ENCODE measurements around the gene CD80. TPM values are rescaled to one million over a fixed set of nuclear protein-coding genes. Genes with fewer than 3 reads are reported as not detected.

Gene CD80
- total RNA-seq (2021) = not detected in 2 replicates
- percentile 3 among the genes with signal in this experiment for Bru-seq, nascent RNA
- BruChase-seq, experiment 1, labeled RNA remaining after a 2-hour chase = percentile 4 among the genes with signal in this experiment
- not detected for BruChase-seq, experiment 2, labeled RNA remaining after a 6-hour chase
- long read RNA-seq = 0 reads

GRCh38 chr3:119559441-119559963 is at the start of gene CD80:
TSS of gene CD80 (minus strand) at chr3:119559614. CDS start at chr3:119557728, 1,886 bp downstream.
- BruUV-seq (replicated peaks) = no TSS peak
- no peak for TF ChIP-seq EZH2 (IDR thresholded peaks at IDR 0.05; ENCODE audit: borderline replicate concordance, low read depth, low read length, poor library complexity, severe bottlenecking)
- peak; percentile 62 for TF ChIP-seq CTCF (conservative IDR thresholded peaks at IDR 0.05; ENCODE audit: low read depth, low read length)
- H3K27me3 ChIP-seq (replicated peaks; ENCODE audit: insufficient read depth, low read depth, low read length, poor library complexity) = no peaks in the 10 kb centered on the region
- ChIA-PET CTCF (no interaction called here), POLR2A (ENCODE audit: low non-redundant PET) (no interaction called here)
- H3K27ac ChIP-seq (ENCODE audit: low read depth, low read length, poor library complexity, severe bottlenecking) = no peak within 1 kb of the TSS
- no peaks in the 10 kb centered on the region for H3K36me3 ChIP-seq (ENCODE audit: insufficient read depth, low read length, poor library complexity, severe bottlenecking)
- peak; percentile 63 for DNase-seq (ENCODE audit: low spot score)
- no peaks in the 10 kb centered on the region for H3K9me3 ChIP-seq (ENCODE audit: low read depth, low read length, poor library complexity, severe bottlenecking)
- intact Hi-C loops (cut with micrococcal nuclease; ENCODE audit: unreplicated experiment) = loop anchor here (2.0 kb wide), 1 partner anchor 285 kb away; no protein-coding TSS in a partner anchor
- no peaks in the 10 kb centered on the region for H3K4me1 ChIP-seq (ENCODE audit: insufficient read depth, low read length, poor library complexity, severe bottlenecking)
- H3K4me3 ChIP-seq (ENCODE audit: low read depth, low read length, poor library complexity, severe bottlenecking) = no peak within 1 kb of the TSS

- CTCF ChIA-PET = interaction anchor here (0.6 kb wide), 1 partner anchor 1094 kb away, joined by 4 read pairs; no protein-coding TSS in a partner anchor
- peaks cover 5% of the 10 kb centered on the region for H3K4me1 ChIP-seq (ENCODE audit: insufficient read depth, low read length, poor library complexity, severe bottlenecking)
- BruUV-seq (replicated peaks) = no TSS peak
- no peak overlapping the region for H3K4me3 ChIP-seq (ENCODE audit: low read depth, low read length, poor library complexity, severe bottlenecking)
- DNase-seq (ENCODE audit: low spot score) = no peak
- no peaks in the 10 kb centered on the region for H3K36me3 ChIP-seq (ENCODE audit: insufficient read depth, low read length, poor library complexity, severe bottlenecking)
- POLR2A ChIA-PET (ENCODE audit: low non-redundant PET) = no interaction called here
- intact Hi-C loops (cut with micrococcal nuclease; ENCODE audit: unreplicated experiment) = no loop called here
- TF ChIP-seq EZH2 (IDR thresholded peaks at IDR 0.05; ENCODE audit: borderline replicate concordance, low read depth, low read length, poor library complexity, severe bottlenecking) (no peak), CTCF (conservative IDR thresholded peaks at IDR 0.05; ENCODE audit: low read depth, low read length) (no peak)
- H3K27ac ChIP-seq (ENCODE audit: low read depth, low read length, poor library complexity, severe bottlenecking) = no peak overlapping the region
- H3K27me3 ChIP-seq (replicated peaks; ENCODE audit: insufficient read depth, low read depth, low read length, poor library complexity) = no peaks in the 10 kb centered on the region
- no peaks in the 10 kb centered on the region for H3K9me3 ChIP-seq (ENCODE audit: low read depth, low read length, poor library complexity, severe bottlenecking)
Observed at GRCh38 chr3:119608405-119609000, 49.1 kb upstream of the CD80 start.

- DNase-seq (ENCODE audit: low spot score) = no peak
- Histone ChIP-seq H3K4me3 (ENCODE audit: low read depth, low read length, poor library complexity, severe bottlenecking) (no peak overlapping the region), H3K9me3 (ENCODE audit: low read depth, low read length, poor library complexity, severe bottlenecking) (no peaks in the 10 kb centered on the region), H3K27ac (ENCODE audit: low read depth, low read length, poor library complexity, severe bottlenecking) (no peak overlapping the region), H3K4me1 (ENCODE audit: insufficient read depth, low read length, poor library complexity, severe bottlenecking) (peaks cover 5% of the 10 kb centered on the region), H3K27me3 (replicated peaks; ENCODE audit: insufficient read depth, low read depth, low read length, poor library complexity) (no peaks in the 10 kb centered on the region), H3K36me3 (ENCODE audit: insufficient read depth, low read length, poor library complexity, severe bottlenecking) (no peaks in the 10 kb centered on the region)
- ChIA-PET CTCF (no interaction called here), POLR2A (ENCODE audit: low non-redundant PET) (no interaction called here)
- TF ChIP-seq CTCF (conservative IDR thresholded peaks at IDR 0.05; ENCODE audit: low read depth, low read length) (no peak), EZH2 (IDR thresholded peaks at IDR 0.05; ENCODE audit: borderline replicate concordance, low read depth, low read length, poor library complexity, severe bottlenecking) (no peak)
- intact Hi-C loops (cut with micrococcal nuclease; ENCODE audit: unreplicated experiment) = no loop called here
- no TSS peak for BruUV-seq (replicated peaks)
Observed at GRCh38 chr3:119604878-119605277, 45.5 kb upstream of the CD80 start.
